Airway epithelial cell (primary cell): Measurements from ENCODE around the gene TMEM100. TPM values are rescaled to one million over a fixed set of nuclear protein-coding genes. Genes with fewer than 3 reads are reported as not detected.

Experiments used
- total RNA-seq: library from RNA; depleted of rRNA; stranded (reverse); fragments of >200 nt; gene quantifications from 2 replicates; pipeline ENCODE4 v1.2.3, GENCODE V29; 2015

TMEM100 gene, protein sequence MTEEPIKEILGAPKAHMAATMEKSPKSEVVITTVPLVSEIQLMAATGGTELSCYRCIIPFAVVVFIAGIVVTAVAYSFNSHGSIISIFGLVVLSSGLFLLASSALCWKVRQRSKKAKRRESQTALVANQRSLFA
- not detected in 2 replicates for total RNA-seq

DNA sequence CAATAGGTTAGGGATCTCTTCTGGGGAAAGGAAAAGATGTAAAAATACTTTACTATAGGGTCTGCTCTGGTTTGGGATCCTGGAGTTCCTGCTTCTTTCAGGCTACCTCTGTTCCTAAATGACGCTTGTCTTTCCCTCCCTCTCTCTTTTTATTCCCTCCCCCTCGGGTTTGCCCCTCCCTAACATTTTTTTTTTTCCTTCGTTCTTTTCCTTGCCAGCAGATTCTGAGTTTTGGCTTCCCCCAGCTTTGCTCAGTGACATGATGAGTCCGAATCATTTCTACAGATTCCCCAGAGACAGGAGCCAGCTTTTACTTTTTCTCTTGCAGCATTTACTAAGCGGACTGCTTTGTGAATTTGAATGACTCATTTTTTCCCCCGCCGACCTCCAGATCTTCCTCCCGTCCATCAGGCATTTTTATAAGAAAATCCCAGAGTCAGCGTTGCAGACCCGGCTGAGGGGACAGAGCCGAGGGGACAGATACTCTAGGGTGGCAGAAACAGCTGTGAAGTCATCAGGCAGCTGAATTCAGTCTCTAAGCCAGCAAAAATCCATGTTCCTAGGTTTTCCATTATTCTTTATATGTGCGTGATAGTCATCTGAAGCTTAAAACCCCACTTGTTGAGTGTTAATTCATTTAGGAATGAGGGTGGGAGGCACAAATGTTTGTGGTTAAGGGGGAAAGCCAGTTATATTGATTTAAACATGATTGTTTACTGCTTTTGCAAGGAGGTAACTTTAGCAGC lies at the start of gene TMEM100:
Gene TMEM100, minus strand, starts transcription at position 123 of the 746 bp plus-strand sequence. CDS start 1,794 bp downstream, outside the sequence.

DNA sequence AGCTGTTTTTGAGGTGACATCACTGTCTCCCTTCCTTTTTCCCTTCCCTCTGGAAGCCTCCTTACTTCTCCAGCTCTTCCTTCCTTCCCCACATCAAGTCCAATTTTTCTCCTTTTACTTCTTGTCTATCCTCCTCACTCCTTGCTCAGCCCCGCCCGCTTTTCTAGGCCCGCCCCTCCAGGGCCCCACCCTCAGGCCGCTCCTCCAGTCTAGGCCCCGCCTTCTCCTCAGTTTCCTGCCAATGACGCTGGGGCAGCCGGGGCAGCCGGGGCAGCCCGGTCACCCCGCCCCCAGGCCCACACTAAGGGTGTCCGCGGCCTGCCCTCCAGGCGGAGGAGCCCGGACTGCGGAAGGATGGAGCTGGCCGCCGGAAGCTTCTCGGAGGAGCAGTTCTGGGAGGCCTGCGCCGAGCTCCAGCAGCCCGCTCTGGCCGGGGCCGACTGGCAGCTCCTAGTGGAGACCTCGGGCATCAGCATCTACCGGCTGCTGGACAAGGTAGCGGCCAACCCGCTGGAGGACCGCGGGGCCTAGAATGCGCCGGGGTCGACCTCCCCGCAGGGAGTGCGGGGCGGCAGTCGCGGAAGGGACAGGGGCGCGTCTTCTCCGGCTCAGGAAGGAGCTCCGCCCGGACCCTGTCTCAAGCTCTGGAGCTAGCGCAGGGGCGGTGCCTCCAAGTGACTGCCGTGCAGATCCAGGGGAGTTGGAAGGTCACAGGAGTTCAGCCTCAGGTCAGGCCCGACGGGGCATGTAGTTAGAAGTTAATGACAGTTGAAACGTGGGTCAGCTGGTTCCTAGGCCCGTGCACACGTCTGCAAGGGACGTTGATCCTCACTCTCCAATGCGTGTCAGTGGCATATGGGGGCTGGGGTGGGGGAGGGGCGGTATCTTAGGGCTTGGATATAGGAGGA lies 28.3 kb upstream of the TMEM100 start, which contains the start of gene PCTP:
Gene PCTP, plus strand, starts transcription at position 302 of the 908 bp plus-strand sequence. Its CDS starts 53 bp downstream, at position 355.

Other genes starting within 250 kb of the TMEM100 start
- gene SMIM36, start 211.4 kb downstream of the TMEM100 start, total RNA-seq: not detected in 2 replicates
- gene PCTP, start 28.2 kb upstream of the TMEM100 start, total RNA-seq: 13.3 and 15.1 TPM in 2 replicates